Measurements from ENCODE around the gene ATP5ME.

The ATP5ME gene

DNA sequence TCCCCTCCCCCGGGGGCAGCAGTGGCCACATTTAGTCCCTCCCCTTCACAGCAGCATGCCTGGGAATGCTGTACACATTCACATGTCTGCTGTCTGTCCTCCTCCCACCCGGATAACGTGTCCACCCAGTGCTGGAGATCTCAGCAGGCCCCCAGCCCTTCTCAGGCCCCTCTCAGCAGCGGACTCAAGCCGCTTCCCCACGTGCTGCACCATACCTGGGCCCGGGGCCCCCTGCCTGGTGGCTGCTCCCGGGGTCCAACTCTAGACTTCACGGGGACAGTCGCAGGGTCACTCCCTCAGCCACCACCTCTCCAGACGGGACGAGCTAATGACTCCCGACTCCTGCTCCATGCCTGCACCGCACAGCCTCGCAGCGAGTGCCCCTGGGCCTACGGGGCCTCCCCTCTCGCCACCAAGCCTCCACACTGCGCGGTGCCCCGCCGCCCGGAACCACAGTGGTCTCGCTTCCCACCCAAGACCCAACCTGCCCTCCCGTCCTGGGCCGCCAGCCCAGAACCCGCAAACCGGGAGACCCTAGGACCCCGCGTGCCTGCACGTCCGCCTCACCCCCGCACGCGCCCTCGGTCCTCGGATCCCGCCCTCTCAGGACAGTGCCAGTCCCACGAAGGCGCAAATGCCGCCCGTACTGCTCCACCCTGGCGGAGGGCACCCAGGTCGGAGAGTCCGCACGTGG, 30.3 kb upstream of the ATP5ME start:
- no peak overlapping the region for H3K4me3 ChIP-seq
- intact Hi-C loops (cut with DNase I; ENCODE audit: low total_unique reads), result loop anchor here (10.0 kb wide), 1 partner anchor 80 kb away; no protein-coding TSS in a partner anchor
- H3K27me3 ChIP-seq, result no peaks in the 10 kb centered on the region
- TF ChIP-seq, protein P1, sequence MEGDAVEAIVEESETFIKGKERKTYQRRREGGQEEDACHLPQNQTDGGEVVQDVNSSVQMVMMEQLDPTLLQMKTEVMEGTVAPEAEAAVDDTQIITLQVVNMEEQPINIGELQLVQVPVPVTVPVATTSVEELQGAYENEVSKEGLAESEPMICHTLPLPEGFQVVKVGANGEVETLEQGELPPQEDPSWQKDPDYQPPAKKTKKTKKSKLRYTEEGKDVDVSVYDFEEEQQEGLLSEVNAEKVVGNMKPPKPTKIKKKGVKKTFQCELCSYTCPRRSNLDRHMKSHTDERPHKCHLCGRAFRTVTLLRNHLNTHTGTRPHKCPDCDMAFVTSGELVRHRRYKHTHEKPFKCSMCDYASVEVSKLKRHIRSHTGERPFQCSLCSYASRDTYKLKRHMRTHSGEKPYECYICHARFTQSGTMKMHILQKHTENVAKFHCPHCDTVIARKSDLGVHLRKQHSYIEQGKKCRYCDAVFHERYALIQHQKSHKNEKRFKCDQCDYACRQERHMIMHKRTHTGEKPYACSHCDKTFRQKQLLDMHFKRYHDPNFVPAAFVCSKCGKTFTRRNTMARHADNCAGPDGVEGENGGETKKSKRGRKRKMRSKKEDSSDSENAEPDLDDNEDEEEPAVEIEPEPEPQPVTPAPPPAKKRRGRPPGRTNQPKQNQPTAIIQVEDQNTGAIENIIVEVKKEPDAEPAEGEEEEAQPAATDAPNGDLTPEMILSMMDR (IDR thresholded peaks at IDR 0.05), result no peak
- H3K4me1 ChIP-seq, result peaks cover 0 to 35% (median 26%) of the 10 kb centered on the region in 4 donors
- DNase-seq, result no peak
- H3K27ac ChIP-seq, result no peak overlapping the region
- H3K9me3 ChIP-seq, result no peaks in the 10 kb centered on the region
- H3K36me3 ChIP-seq, result no peaks in the 10 kb centered on the region

DNA sequence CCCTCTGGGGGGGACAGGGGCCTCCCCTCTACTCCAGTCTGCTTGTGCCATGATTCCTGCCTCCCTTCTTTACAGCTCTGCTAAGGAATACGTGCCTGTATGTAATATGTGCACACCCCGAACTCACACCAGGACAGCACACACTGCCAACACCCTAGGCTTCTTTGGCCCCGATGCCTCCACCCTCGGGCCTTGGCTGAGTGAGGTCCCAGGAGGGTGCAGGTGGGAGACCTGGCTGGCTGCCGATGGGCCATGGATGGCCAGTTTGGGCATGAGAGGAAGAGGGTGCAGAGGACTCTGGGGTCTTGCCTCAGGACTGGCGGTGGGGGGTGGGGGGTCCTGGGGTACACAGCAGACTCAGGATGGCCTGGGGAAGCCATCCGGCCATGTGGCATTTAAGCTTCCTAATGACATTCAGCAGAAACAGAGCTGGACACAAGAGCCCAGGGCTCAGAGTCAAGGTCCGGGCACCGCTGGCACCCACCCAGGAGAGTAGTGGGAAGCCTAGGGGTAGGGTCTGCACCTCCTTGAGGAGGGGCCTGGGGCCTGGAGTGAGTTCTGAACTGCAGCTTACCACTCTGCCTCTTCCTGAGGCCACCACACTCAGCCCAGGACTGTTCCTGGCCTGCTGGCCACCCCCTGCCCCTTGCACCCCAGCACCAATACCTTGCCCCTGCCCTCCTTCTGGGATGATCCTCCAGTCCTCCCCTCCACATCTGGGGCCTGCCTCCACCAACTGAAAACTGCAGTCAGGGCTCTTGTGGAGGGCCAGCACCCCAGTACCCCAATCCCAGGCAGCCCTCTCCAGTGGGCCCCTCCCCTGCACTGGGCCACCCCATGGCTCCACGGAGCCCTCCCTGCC, 29.5 kb upstream of the ATP5ME start:
- H3K27me3 ChIP-seq, result no peaks in the 10 kb centered on the region
- no peaks in the 10 kb centered on the region for H3K36me3 ChIP-seq
- intact Hi-C loops (cut with DNase I; ENCODE audit: low total_unique reads), result loop anchor here (10.0 kb wide), 1 partner anchor 81 kb away; no protein-coding TSS in a partner anchor

DNA sequence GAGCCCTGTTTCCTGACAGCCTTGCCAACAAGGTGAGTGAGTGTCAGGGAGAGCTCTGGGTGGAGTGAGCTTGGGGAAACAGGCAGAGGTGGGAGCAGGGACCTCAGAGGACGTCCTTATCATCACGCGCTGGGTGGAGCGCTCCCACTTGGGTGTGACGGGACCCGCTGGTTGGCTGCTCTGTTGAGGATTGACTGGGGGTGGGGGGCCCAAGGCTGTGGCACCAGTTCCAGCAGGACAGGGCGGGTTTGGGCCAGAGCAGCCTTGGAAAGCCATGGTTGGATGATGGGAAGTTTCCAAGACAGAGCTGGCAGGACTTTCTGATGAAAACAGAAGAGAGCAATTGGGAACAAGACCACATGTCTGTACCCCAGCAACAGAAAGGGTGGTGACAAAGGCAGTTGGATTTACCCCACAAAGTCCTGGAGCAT, 28.6 kb upstream of the ATP5ME start:
- H3K36me3 ChIP-seq, result no peaks in the 10 kb centered on the region
- no peaks in the 10 kb centered on the region for H3K27me3 ChIP-seq
- no peak for DNase-seq
- no peaks in the 10 kb centered on the region for H3K9me3 ChIP-seq
- H3K4me1 ChIP-seq, result peaks cover 0 to 24% (median 14%) of the 10 kb centered on the region in 4 donors
- no peak overlapping the region for H3K4me3 ChIP-seq
- H3K27ac ChIP-seq, result no peak overlapping the region
- intact Hi-C loops (cut with DNase I; ENCODE audit: low total_unique reads), result loop anchor here (10.0 kb wide), 1 partner anchor 82 kb away; no protein-coding TSS in a partner anchor
- TF ChIP-seq, protein P1 (IDR thresholded peaks at IDR 0.05), result no peak

More for the DNA sequence above, 29.5 kb upstream of the ATP5ME start:
- Histone ChIP-seq H3K4me3 (no peak overlapping the region), H3K9me3 (no peaks in the 10 kb centered on the region), H3K27ac (no peak overlapping the region), H3K4me1 (peaks cover 0 to 31% (median 24%) of the 10 kb centered on the region in 4 donors)
- no peak for DNase-seq
- TF ChIP-seq, protein P1 (IDR thresholded peaks at IDR 0.05), result no peak

DNA sequence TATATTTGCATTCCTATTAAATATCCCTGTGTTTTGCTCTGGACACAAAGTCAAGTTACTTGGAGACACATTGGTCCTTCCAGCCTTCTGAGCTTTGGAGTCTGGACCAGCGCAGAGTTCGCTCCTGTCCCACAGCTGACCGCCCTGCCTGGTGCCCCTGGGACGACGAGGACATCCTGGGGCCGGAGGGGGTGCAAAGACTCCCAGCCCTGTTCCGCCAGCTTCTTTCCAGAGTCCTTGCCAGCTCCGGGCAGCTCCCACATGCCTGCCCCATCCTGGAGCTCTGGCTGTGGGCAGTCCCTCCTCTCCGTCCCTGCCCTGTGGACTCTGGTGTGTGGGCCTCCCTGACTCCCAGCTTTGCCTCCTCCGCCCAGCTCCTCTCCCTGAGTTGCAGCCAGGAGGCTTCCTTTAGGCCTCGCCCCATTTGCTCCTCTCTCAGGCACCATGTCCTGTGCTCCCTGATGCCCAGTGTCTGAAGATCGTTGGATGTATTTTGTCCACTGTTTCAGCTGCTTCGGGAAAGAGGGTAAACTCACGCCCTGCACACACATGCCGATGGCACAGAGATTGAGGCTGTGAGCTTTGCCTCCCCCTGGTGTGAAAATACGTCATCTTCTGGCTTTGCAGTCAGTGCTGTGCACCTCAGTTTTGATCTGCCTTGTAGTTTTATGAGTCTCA, 26.6 kb upstream of the ATP5ME start:
- Histone ChIP-seq H3K27me3 (peaks cover 0 to under 1% of the 10 kb centered on the region in 2 donors), H3K4me1 (peaks cover 0 to 10% (median 2%) of the 10 kb centered on the region in 4 donors), H3K27ac (no peak overlapping the region), H3K36me3 (no peaks in the 10 kb centered on the region), H3K9me3 (no peaks in the 10 kb centered on the region), H3K4me3 (no peak overlapping the region)
- intact Hi-C loops (cut with DNase I; ENCODE audit: low total_unique reads), result loop anchor here (10.0 kb wide), 1 partner anchor 84 kb away; no protein-coding TSS in a partner anchor
- DNase-seq, result no peak
- TF ChIP-seq, protein P1 (IDR thresholded peaks at IDR 0.05), result no peak
